Activated naive CD4-positive, alpha-beta T cell treated with anti-CD3 and anti-CD28 coated beads, Interleukin-2, amount 50 U/mL, for 72 hours (primary cell): ENCODE results near the gene PGBD2. TPM values are rescaled to one million over a fixed set of nuclear protein-coding genes. Genes with fewer than 3 reads are reported as not detected.
A peak's percentile ranks its signal among the peaks of the same experiment; 100 is the strongest.
"Not testable (repeated sequence)": the region's sequence is repeated elsewhere in the genome, so short reads cannot be mapped to it uniquely, and the experiment has no call there.

ENCODE experiments used
- ATAC-seq, 2 donors: fragments of 150-1000 bp; cut with Tn5 transposase; 2 replicates each; pipeline ENCODE4 v1.10.0; 2021; ENCODE audit warnings: mild to moderate bottlenecking in 2 of 2, moderate library complexity in 2 of 2
- DNase-seq, 2 donors: peaks; one replicate each; pipeline ENCODE4 v3.0.0; 2021 to 2022; ENCODE audit warnings: low spot score in 2 of 2
- H3K27ac Mint-ChIP-seq, 2 donors: one replicate each; pipeline ENCODE4 v1.8.0; 2022; ENCODE audit warnings: mild to moderate bottlenecking in 2 of 2, mixed read lengths in 2 of 2
- H3K36me3 Mint-ChIP-seq, 2 donors: one replicate each; pipeline ENCODE4 v1.8.0; 2022; ENCODE audit warnings: mixed read lengths in 2 of 2
- H3K9me3 Mint-ChIP-seq, 2 donors: one replicate each; pipeline ENCODE4 v1.8.0; 2022; ENCODE audit warnings: mixed read lengths in 2 of 2
- total RNA-seq, 2 donors: library from RNA; stranded (reverse); gene quantifications; one replicate each; pipeline ENCODE4 v1.2.3, GENCODE V29; 2022

Gene PGBD2
- total RNA-seq, 2 donors from 2014 or later: 2.5 to 5.9 TPM

DNA sequence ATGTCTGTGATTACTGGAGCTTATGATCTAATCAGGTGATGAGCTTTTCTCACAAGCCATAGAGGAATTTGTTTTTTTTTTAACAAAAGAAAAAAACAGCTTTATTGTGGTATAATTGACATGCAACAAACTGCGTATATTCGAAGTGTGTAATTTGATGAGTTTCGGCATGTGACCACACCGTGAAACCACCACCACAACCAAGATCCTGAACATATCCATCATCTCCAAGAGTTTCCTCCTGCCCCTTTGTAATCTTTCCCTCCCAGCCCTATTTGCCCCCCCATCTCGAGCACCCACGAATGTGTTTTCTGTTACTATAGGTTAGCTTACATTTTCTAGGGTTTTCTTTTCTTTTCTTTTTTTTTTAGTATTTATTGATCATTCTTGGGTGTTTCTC is 4.7 kb downstream of the PGBD2 start:
- DNase-seq: no peak
- no peak for ATAC-seq
- no peak overlapping the region for H3K27ac Mint-ChIP-seq
- H3K36me3 Mint-ChIP-seq: peaks cover 0 to 10% of the 10 kb centered on the region in 2 donors
- no peaks in the 10 kb centered on the region for H3K9me3 Mint-ChIP-seq

DNA sequence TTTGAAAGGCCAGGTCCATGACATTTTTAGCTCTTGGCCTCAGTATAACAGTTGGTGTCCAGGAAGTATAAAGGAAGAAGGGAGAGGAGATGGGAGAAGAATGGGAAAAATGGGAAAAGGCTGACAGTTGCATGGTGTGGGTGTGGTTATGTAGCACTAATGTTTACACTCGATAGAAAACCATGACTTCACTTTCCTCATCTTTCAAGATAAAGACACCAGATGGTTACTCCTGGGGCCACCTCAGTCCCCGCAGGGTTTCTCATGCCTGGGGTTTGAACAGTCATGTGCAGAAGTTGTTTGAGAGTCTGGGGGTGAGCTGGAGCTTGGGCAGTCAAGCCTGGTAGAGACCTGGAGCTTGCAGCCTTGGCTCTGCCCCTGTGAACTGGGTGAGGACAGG is 7.9 kb downstream of the PGBD2 start:
- DNase-seq (no peak), ATAC-seq (no peak)
- no peak overlapping the region for H3K27ac Mint-ChIP-seq
- no peaks in the 10 kb centered on the region for H3K9me3 Mint-ChIP-seq
- H3K36me3 Mint-ChIP-seq: peaks cover 0 to 23% of the 10 kb centered on the region in 2 donors

DNA sequence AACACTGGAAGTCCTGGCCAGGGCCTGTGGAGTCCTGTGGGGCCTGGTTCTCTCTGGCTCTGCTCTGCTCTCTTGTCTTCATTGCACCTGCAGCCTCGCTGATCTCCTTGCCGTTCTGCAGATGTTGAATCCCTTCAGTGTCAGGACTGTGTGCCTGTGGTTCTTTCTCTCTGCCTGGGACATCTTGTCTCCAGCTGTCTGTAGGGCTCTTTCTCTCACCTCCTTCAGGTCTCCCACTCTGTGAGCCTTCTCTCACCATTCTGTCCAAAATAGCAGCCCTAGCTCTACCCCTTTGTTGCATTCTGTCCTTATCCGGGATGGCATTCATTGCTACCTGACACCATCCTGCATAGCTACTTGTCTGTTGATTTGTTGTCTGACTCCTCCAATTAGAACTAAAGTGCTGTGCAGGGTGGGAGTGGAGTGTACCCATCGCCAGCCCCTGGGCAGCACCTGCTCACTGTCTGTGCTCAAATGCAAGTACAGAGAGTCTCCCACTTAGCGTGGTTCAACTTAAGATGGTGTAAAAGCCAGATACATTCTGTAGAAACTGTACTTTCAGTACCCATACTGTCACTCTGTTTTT is 8.9 kb downstream of the PGBD2 start:
- H3K9me3 Mint-ChIP-seq: no peaks in the 10 kb centered on the region
- DNase-seq: no peak
- ATAC-seq: no peak
- peaks cover 7 to 23% of the 10 kb centered on the region in 2 donors for H3K36me3 Mint-ChIP-seq
- no peak overlapping the region for H3K27ac Mint-ChIP-seq

DNA sequence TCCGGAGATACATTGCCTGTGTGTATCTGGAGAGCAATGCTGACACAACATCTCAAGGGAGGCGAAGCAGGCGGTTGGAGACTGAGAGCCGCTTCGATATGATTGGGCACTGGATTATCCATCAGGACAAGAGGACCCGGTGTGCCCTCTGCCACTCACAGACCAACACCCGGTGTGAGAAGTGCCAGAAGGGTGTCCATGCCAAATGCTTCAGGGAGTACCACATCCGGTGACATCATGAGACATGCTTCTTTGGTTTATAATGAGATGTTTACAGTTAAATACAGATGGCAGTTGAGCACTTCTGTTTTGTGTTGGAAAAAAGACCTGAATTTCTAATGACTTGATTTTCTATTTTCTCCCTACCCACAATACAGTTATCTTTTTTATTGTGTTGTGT is 12.1 kb downstream of the PGBD2 start:
- ATAC-seq: no peak
- no peak for DNase-seq
- no peaks in the 10 kb centered on the region for H3K9me3 Mint-ChIP-seq
- H3K27ac Mint-ChIP-seq: no peak overlapping the region
- peaks cover 7 to 23% of the 10 kb centered on the region in 2 donors for H3K36me3 Mint-ChIP-seq

DNA sequence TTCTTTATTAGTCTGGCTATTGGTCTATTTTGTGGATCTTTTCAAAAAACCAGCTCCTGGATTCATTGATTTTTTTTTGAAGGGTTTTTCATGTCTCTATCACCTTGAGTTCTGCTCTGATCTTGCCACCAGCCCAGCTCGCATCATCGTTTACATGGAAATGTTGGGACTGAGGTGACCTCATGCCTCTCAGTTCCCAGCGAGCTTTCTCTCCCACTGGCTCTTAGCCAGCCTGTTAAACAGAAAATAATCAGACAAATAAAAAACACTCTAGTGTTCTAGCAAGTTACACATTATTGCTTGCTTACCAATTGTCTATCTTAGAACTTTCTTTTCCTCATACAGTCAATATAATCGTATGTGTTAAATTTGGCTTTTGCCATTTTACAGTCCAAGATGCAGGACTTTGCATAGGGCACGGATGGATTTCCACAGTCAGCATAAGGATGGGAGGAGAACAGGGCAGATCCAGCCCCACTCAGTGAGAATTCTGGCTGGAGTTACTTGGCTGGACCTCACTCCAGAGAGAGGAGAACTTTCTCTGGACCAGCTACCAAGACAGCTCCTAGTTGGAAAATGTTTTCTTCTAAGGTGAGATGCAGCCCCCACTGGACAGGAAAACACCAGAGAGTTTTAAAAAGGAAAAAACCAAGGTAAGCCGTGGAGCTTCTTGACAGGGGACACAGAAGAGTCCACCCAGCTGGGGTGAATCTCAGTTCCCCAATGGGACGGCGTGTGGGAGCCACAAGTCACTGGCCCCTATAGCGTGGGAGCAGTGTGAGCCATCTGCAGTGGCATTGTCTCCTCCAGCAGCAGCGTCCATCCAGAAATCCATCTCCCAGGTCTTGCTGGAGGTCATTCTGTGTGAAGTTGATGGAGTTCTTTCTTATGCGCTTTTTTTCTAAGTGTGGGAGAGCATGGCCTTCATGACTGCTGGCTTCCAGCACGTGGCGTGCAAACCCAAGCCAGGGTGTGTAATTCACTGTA is 17.6 kb downstream of the PGBD2 start:
- no peak for DNase-seq
- Mint-ChIP-seq H3K27ac (no peak overlapping the region), H3K9me3 (no peaks in the 10 kb centered on the region), H3K36me3 (peaks cover 0 to 7% of the 10 kb centered on the region in 2 donors)
- ATAC-seq: no peak

- H3K27ac Mint-ChIP-seq: peak overlapping the region in 1 of 2 donors; percentile 28
- ATAC-seq: peak; percentile 87 to 89
- H3K9me3 Mint-ChIP-seq: no peaks in the 10 kb centered on the region
- H3K36me3 Mint-ChIP-seq: no peaks in the 10 kb centered on the region
- peak; percentile 37 to 68 for DNase-seq
Measured at GRCh38 chr1:248924696-248925532, 18.9 kb downstream of the PGBD2 start.

GRCh38 chr1:248925859-248926258 is 19.8 kb downstream of the PGBD2 start:
- not testable (repeated sequence) for H3K27ac Mint-ChIP-seq, DNase-seq, H3K9me3 Mint-ChIP-seq, H3K36me3 Mint-ChIP-seq
- peak in 1 of 2 donors; percentile 24 for ATAC-seq

- Mint-ChIP-seq H3K27ac (peak overlapping the region in 1 of 2 donors; percentile 22), H3K9me3 (no peaks in the 10 kb centered on the region), H3K36me3 (no peaks in the 10 kb centered on the region)
- DNase-seq (no peak), ATAC-seq (no peak)
Measured at GRCh38 chr1:248926401-248927182, 20.6 kb downstream of the PGBD2 start.

DNA sequence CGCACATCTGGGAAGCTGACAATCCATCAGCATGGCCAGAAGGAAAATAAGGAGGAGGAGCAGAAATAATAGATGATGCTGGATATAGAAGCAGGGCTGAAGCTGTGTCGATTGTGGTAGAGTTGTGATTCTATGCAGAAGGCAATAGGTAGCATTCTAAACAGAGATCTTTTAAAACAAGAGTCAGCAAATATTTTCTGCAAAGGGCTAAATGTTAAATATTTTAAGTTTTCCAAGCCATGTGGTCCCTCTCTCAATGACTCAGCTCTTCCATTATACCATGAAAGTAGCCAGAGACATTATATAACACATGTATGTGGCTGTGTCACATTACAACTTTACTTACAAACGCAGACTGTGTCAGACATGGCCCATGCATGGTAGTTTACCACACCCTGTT is 21.2 kb downstream of the PGBD2 start:
- not testable (repeated sequence) for DNase-seq, H3K36me3 Mint-ChIP-seq, H3K9me3 Mint-ChIP-seq, H3K27ac Mint-ChIP-seq, ATAC-seq

- not testable (repeated sequence) for H3K27ac Mint-ChIP-seq, H3K36me3 Mint-ChIP-seq, ATAC-seq, DNase-seq, H3K9me3 Mint-ChIP-seq
Measured at GRCh38 chr1:248928122-248928521, 22.1 kb downstream of the PGBD2 start.

- DNase-seq, H3K9me3 Mint-ChIP-seq, ATAC-seq, H3K36me3 Mint-ChIP-seq, H3K27ac Mint-ChIP-seq: not testable (repeated sequence)
Measured at GRCh38 chr1:248930037-248930436, 24.0 kb downstream of the PGBD2 start.

- not testable (repeated sequence) for H3K9me3 Mint-ChIP-seq, ATAC-seq, H3K36me3 Mint-ChIP-seq, H3K27ac Mint-ChIP-seq, DNase-seq
Measured at GRCh38 chr1:248938173-248938809, 32.3 kb downstream of the PGBD2 start.

- not testable (repeated sequence) for H3K9me3 Mint-ChIP-seq, H3K27ac Mint-ChIP-seq, DNase-seq, H3K36me3 Mint-ChIP-seq
- ATAC-seq: peak in 1 of 2 donors; percentile 76
Measured at GRCh38 chr1:248944134-248944999, 38.3 kb downstream of the PGBD2 start.

- peak in 1 of 2 donors; percentile 70 for ATAC-seq
- H3K36me3 Mint-ChIP-seq, H3K9me3 Mint-ChIP-seq, DNase-seq, H3K27ac Mint-ChIP-seq: not testable (repeated sequence)
Measured at GRCh38 chr1:248945000-248945423, 39.0 kb downstream of the PGBD2 start.

DNA sequence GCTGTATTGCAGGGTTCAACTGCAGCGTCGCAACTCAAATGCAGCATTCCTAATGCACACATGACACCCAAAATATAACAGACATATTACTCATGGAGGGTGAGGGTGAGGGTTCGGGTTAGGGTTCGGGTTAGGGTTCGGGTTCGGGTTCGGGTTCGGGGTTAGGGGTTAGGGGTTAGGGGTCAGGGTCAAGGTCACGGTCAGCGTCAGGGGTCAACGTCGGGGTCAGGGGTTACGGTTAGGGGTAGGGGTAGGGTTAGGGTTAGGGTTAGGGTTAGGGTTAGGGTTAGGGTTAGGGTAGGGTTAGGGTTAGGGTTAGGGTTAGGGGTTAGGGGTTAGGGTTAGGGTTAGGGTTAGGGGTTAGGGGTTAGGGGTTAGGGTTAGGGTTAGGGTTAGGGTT is 39.4 kb downstream of the PGBD2 start:
- H3K36me3 Mint-ChIP-seq, DNase-seq, H3K27ac Mint-ChIP-seq, H3K9me3 Mint-ChIP-seq: not testable (repeated sequence)
- ATAC-seq: peak in 1 of 2 donors; percentile 29
